Measurements from ENCODE around the gene STIP1.

STIP1 gene
- 40.5 to 84.1 (median 71.6) reads per million in 4 donors for total RNA-seq

DNA sequence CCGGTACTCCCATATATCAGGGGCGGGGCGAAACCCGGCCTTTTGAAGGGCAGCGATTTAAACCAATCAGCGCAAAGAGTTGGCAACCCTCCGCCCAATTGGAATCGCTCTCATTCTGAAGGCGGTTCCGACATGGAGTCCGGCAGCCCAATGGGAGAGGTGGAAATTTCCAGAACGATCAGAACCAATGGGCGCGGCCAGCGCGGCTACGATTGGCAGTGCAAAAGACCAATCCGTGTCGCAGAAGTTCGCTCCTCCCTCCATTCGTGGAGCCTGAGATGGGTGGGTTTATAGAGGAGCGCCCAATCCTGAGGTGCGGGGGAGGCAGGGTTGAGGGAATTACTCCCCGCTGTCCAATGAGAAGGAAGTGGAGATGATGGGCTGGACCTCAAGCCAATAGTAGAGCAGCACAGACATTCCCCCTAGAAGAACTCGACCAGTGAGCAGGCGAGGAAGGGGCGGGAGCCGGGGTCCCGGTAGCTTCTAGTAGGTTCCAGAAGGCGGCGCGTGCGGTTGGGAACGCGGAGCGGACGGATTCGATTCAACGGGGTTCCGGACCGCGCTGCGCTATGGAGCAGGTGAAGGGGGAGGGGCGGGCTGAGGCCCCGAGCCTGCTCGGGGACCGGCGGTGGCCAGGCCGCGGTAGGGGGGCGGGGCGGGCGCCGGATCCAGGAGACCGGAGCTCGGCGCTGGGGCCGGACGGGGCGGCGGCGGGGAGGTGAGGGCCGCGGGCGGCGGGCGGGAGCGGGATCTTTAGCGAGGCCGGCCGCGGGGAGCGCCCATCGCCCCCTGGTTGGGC is at the start of gene STIP1:
Gene STIP1, plus strand, starts transcription at position 479 of the 799 bp plus-strand sequence. Its CDS starts 91 bp downstream, at position 570.
- DNase-seq = peak; percentile 95 to 100 (median 98)

- no peak for DNase-seq
These were observed 49.1 kb upstream of the STIP1 start for GRCh38 chr11:64136765-64137441.

DNA sequence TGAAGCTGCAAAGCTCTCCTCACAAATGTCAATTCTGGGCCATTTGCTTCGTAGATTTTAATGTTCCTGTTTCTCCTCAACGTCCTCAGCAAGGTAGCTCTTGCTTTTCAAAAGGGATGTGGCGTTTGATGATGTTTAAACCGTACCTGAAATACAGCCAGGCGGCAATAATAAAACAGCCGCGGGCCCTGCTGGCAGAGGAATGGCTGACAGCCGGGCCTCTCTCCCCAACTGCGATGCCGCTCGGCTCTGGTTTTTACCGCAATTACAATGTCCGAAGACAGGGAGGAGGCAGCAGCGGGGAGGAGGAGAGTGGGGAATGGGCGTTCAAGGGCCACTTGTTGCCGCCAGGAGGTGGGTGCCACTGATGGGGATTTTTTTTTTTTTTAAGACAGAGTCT is 47.6 kb upstream of the STIP1 start:
- DNase-seq = no peak

DNA sequence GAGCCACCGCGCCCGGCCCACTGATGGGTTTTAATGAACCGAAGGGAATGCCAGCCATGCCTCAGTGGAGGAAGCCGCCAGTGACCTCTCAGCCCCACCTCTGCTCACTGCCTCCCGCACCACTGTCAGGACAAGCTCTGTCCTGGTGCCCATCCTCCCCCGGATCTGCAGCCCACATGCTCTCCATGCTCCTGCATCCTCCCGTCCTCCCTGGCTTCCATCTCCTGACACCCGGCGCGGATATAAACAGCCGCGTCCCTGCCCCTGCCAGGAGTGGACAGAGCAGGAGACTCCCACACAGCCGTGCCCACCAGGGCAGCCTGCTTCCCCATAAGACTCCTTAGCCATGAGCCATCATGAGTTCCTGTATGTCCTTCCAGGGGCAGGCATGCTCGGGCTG is 46.9 kb upstream of the STIP1 start:
- DNase-seq = no peak

DNA sequence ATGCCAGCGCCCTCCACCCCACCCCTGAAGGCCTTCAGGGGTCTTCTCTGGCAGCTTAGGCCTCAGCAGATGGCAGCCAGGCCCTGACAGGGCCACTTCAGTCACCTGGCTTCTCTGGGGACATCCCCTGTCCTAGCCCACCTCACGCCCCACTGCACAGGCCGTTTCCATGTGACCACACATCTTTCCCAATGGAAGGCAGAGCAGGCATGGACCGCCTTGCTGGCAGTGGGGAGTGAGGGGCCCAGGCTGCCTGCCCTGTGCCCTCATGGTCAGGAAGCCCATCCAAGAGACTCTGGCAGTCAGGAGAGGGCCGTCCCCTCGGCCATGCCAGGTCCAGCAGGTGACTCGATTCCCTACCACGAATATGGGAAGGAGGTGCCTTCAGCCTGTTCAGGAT is 45.9 kb upstream of the STIP1 start:
- DNase-seq = no peak

- no peak for DNase-seq
These were observed 44.7 kb upstream of the STIP1 start for GRCh38 chr11:64141081-64141783.

GRCh38 chr11:64144587-64145472 is 41.1 kb upstream of the STIP1 start:
- DNase-seq = no peak

GRCh38 chr11:64146036-64146955 is 39.7 kb upstream of the STIP1 start:
- DNase-seq = peak in 4 of 5 donors; percentile 37 to 65 (median 50)

GRCh38 chr11:64148226-64148916 is 37.6 kb upstream of the STIP1 start:
- DNase-seq = peak; percentile 41 to 64 (median 57)

GRCh38 chr11:64148917-64149617 is 36.9 kb upstream of the STIP1 start:
- DNase-seq = no peak

DNA sequence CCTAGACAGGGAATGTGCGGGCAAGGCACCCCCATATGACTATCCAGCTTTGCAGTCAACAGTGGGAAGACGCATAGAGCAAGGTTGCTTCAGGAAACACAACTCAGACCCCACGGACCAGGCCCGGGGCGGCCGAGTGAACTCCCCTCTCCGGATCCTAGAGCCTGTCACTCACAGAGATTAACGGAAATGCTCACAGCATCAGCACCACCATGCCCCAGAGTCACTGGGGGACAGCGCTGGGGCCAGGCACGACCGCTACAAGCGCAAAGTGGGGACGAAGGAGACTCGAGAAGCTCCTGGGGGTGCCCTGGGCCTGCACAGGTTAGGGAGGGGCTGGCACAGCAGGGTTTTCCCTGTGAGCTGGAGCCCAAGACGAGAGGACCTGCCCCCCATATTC is 35.9 kb upstream of the STIP1 start:
- DNase-seq = no peak

- no peak for DNase-seq
These were observed 35.3 kb upstream of the STIP1 start for GRCh38 chr11:64150481-64151239.

DNA sequence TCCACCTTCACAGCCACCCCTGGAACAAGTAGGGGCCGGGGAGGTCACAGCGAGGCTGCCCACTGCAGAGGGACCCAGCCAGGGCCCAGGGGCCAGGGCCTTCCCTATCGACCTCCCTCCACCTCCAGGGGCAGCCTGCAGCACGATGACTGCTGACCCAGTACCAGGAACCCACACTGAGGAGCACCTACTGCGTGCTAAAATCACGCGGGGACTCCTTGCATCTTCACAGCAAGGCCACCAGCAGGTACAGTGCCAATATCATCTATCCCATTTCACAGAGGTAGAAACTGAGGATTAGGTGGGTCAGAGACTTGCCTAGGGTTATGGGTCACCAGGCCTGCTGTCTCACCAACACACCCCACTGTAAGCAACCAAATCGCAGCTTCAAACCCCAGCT is 34.6 kb upstream of the STIP1 start:
- DNase-seq = no peak

- DNase-seq = peak; percentile 45 to 62 (median 53)
These were observed 32.9 kb upstream of the STIP1 start for GRCh38 chr11:64152841-64153691.

GRCh38 chr11:64153812-64154211 is 32.2 kb upstream of the STIP1 start:
- DNase-seq = no peak

DNA sequence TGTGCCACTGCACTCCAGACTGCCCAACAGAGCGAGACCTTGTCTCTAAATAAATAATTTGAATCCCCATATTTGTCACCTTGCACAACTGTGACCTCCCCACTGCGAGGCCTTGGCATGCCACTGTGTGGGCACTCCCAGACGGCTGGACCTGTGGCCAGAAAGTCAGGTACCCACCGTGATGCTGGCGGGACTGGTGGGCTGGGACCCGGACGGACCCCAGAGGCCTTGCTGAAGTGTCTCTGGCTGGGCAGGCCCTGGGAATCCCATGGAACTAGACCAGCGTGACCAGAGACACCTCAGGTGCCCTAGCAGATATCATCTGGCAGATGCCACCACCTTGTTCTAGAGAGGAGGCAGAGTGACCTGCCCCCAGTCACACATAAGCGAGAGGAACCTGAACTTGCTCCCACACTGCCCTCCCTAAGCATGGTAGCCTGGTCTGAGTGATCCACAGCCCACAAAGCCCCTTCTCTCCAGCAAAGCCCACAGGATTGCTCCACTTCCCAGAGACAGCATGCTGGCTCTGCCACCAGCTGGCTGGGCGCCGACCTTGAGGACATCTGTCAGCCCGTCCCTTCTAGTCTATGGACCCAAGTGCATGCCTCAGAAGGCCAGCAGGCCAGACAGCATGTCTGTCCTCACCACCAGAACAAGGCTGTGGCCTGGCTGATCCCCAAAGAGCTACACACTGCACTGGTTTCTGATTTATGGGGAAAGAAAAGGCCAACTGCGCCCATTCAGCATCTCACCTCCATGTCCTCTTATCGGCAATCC is 29.5 kb upstream of the STIP1 start:
- no peak for DNase-seq

GRCh38 chr11:64157631-64158394 is 28.2 kb upstream of the STIP1 start:
- DNase-seq = no peak

Data from T-helper 1 cell (primary cell).